HG03060 (cell line): ENCODE results near the gene TMEM120B.
"Not testable (repeated sequence)": the region's sequence is repeated elsewhere in the genome, so short reads cannot be mapped to it uniquely, and the experiment has no call there.

Source experiments
- ATAC-seq: cut with Tn5 transposase; IDR thresholded peaks from one replicate; pipeline ENCODE4 v1.9.1; 2021; ENCODE audit warnings: low read depth, moderate number of reproducible peaks; ENCODE audit not compliant: unreplicated experiment

TMEM120B gene

GRCh38 chr12:121789233-121789781, 76.8 kb downstream of the TMEM120B start:
- ATAC-seq: no peak

GRCh38 chr12:121789800-121790728, 77.5 kb downstream of the TMEM120B start:
- no peak for ATAC-seq

DNA sequence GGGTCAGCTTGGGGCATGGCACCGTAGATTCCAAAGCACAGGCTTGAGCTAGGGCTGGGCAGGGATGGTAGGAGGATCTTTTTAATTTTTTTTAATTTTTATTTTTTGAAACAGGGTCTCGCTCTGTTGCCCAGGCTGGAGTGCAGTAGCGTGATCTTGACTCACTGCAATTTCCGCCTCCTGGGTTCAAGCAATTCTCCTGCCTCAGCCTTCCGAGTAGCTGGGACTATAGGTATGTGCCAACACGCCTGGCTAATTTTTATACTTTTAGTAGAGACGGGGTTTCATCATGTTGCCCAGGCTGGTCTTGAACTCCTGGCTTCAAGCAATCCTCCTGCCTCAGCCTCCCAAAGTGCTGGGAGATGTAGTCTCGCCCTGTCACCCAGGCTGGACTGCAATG, 78.2 kb downstream of the TMEM120B start:
- not testable (repeated sequence) for ATAC-seq

DNA sequence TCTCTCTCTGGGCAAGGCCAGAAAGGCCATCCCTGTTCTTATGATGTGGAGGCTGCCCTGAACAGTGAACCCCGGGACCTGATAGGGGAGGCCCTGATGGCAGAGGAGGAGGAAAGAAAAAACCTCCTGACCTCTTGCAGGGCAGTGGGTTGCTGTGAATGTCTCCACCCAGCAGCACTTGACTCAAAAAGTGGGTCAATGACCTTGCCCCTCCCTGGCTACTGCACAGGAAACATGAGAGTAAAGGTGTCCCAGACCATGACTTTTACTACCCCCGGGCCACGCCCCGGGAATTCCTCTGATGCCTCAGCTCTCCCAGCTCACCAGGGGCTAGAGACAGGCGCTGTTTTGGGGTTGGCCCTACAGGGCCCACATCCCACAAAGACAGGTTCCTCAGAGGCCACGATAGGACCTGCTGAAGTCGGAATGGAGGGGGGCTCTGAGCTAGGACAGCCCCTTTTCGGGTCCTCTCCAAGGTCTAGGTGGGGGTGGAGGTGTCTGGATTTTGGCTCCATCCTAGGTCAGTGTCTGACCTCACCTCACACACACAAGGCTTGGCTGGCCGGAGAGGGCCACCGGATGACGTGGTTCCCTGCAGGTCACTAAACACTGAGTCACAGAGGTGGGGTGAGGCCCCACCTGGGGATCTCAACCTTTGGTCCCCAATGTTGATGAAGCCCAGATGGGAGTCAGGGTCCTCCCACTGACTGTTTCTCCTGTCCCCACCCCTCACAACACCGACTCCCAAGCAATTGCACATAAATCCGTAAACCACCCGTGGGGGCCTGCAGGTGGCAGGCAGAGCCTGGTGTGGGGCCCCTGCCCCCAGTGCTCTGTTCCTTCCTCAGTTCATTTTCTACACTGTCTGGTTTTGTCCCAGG, 79.4 kb downstream of the TMEM120B start:
- no peak for ATAC-seq

GRCh38 chr12:121792607-121793439, 80.3 kb downstream of the TMEM120B start:
- ATAC-seq: no peak

GRCh38 chr12:121793440-121793837, 80.9 kb downstream of the TMEM120B start, which contains the start of gene RHOF:
RHOF (minus strand) TSS chr12:121793688; CDS start chr12:121793633, 55 bp downstream.
- peak; percentile 0 for ATAC-seq

- peak; percentile 27 for ATAC-seq
Measured at GRCh38 chr12:121793838-121794533, 81.4 kb downstream of the TMEM120B start.

GRCh38 chr12:121794534-121795033, 82.0 kb downstream of the TMEM120B start:
- no peak for ATAC-seq

GRCh38 chr12:121795034-121795968, 82.7 kb downstream of the TMEM120B start:
- ATAC-seq: no peak

GRCh38 chr12:121796855-121797751, 84.6 kb downstream of the TMEM120B start:
- ATAC-seq: no peak

GRCh38 chr12:121797937-121798786, 85.6 kb downstream of the TMEM120B start:
- ATAC-seq: no peak

DNA sequence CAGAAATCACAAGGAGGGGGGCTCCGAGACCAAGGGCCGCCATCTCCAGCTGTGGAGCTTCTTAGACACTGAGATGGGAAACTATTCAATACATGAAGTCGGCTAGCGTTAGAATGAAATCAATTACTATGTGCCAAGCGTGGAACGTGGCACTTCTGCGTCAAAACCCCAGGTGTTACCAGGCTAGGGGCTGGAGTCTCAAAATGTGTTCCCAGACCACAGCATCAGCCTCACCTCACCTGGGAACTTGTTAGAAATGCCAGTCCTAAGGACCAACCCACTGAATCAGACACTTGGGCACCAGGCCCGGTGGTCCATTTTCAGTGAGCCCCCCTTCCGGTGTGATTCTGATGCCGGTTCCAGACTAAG, 86.2 kb downstream of the TMEM120B start:
- no peak for ATAC-seq

DNA sequence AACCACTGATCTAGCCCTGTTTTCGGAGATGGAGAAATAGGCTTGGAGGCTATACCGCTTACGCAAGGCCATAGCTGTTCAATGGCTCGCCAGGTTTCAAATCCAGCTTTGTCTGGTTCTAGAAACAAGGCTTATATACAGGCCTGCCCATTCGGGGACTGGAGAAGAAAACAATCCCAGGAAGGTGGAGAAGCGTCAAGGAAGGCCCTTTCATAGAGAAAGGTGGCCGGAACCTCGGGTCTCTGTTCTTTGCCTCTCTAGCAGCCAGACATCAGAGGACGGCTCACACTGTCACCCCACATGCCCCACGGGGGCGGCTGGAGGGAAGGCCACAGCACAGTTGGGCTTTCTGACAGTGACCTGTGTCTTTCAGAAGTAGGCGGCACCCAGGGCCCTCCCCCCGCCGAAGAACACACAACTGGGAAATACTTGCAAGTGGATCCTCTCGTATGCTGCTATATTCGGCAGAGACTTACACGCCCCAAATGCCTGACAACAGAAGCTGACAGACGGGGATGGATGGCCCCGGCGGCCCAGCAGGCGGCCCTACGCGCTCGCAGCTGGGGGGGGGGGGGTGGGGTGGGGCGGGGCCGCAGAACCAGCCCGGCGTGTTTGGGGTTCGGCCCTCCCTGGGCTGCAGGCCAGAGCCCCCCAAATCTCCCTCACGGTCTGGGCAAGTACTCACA, 86.7 kb downstream of the TMEM120B start:
- ATAC-seq: no peak

DNA sequence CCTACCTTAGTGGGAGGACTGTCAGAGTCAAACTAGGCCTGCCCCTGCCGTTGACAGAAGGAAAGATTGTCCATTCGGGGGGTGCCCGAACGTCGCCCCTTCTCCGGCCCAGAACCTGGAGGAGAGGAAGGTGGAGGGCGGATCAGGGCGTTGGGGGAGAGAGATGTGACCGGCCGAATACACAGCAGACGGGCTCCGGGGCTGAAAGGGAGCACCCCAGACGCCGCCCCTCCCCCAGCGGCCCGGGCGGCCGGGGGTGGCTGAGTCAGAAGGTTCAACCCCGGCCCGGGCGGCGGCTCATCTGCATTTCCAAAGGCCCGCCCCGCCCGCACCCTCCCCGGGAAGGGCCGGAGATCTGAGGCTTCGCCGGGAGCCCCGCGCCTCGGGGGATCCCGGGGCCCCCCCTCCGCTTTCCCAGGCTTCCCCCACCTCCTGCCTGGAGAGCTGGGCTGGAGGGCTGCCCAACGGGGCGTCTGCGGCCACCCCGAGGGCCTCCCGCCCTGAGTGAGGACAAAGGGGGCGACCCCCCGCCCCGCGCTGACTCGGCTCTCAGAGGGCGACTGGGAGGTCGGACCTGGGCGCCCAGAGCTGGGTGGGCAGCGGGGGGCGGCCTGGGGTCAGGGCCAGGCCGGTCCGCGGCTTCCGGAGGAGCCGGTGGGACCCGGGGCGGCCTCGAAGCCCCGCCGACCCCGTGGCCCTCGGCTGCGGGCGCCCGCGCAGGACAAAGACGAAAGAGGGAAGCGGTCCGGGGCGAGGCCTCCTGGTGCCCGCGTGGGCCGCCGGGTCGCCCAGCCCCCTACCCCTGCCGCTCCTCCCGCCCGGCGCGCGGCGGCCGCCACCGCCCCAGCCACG, 87.5 kb downstream of the TMEM120B start:
- no peak for ATAC-seq
